Measurements from ENCODE around the gene CALML6. TPM values are rescaled to one million over a fixed set of nuclear protein-coding genes. Genes with fewer than 3 reads are reported as not detected.

CALML6 gene
- total RNA-seq, 2 experiments from 2014 or later: 0.47 to 0.69 TPM

DNA sequence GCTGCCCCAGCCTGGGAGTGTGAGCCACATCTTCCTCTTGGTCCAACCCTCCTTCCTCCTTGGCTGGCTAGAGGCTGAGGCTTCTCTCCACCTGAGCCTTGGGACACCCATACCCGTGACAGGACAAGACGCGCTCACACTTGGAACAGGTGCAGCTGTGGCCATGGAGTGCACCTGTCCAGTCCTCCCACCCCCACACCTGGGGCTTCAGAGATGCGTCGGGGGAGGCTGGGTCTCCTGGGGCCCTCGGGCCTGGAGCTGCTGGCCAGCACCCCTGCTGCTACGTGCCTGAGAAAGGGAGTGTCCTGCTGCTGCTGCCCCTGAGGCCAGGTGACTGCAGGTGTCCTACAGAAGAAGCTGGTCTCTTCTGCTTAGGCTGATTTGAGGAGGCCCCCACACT, 41.0 kb downstream of the CALML6 start:
- Mint-ChIP-seq H3K36me3 (ENCODE audit: low read depth) (no peaks in the 10 kb centered on the region), H3K27ac (no peak overlapping the region), H3K27me3 (peaks cover 33% of the 10 kb centered on the region), H3K9me3 (peaks cover under 1% of the 10 kb centered on the region), H3K4me1 (ENCODE audit: low read depth) (no peaks in the 10 kb centered on the region), H3K4me3 (no peak overlapping the region)
- TF ChIP-seq, protein P1, sequence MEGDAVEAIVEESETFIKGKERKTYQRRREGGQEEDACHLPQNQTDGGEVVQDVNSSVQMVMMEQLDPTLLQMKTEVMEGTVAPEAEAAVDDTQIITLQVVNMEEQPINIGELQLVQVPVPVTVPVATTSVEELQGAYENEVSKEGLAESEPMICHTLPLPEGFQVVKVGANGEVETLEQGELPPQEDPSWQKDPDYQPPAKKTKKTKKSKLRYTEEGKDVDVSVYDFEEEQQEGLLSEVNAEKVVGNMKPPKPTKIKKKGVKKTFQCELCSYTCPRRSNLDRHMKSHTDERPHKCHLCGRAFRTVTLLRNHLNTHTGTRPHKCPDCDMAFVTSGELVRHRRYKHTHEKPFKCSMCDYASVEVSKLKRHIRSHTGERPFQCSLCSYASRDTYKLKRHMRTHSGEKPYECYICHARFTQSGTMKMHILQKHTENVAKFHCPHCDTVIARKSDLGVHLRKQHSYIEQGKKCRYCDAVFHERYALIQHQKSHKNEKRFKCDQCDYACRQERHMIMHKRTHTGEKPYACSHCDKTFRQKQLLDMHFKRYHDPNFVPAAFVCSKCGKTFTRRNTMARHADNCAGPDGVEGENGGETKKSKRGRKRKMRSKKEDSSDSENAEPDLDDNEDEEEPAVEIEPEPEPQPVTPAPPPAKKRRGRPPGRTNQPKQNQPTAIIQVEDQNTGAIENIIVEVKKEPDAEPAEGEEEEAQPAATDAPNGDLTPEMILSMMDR (IDR thresholded peaks at IDR 0.05): no peak
- peaks cover 14 to 15% of the 10 kb centered on the region in 2 experiments for H3K27me3 ChIP-seq (ENCODE audit: control insufficient read depth in 1 of 2, insufficient read depth in 2 of 2, low read length in 2 of 2)
- ChIA-PET POLR2A (no interaction called here), CTCF (no interaction called here)
- intact Hi-C loops (cut with DNase I, micrococcal nuclease): no loop called here
- peaks cover 7% of the 10 kb centered on the region for H3K4me1 ChIP-seq (ENCODE audit: insufficient read depth, low read length)
- peaks cover 0 to 17% of the 10 kb centered on the region in 2 experiments for H3K9me3 ChIP-seq (ENCODE audit: control insufficient read depth in 1 of 2, insufficient read depth in 1 of 2, low read length in 2 of 2)
- H3K36me3 ChIP-seq (ENCODE audit: insufficient read depth, low read length): no peaks in the 10 kb centered on the region
- H3K27ac ChIP-seq (ENCODE audit: low read depth in 1 of 2, low read length in 2 of 2): no peak overlapping the region
- no peak for ATAC-seq (ENCODE audit: poor library complexity)
- no peak overlapping the region for H3K4me3 ChIP-seq (ENCODE audit: low read length)
- no peak for DNase-seq

DNA sequence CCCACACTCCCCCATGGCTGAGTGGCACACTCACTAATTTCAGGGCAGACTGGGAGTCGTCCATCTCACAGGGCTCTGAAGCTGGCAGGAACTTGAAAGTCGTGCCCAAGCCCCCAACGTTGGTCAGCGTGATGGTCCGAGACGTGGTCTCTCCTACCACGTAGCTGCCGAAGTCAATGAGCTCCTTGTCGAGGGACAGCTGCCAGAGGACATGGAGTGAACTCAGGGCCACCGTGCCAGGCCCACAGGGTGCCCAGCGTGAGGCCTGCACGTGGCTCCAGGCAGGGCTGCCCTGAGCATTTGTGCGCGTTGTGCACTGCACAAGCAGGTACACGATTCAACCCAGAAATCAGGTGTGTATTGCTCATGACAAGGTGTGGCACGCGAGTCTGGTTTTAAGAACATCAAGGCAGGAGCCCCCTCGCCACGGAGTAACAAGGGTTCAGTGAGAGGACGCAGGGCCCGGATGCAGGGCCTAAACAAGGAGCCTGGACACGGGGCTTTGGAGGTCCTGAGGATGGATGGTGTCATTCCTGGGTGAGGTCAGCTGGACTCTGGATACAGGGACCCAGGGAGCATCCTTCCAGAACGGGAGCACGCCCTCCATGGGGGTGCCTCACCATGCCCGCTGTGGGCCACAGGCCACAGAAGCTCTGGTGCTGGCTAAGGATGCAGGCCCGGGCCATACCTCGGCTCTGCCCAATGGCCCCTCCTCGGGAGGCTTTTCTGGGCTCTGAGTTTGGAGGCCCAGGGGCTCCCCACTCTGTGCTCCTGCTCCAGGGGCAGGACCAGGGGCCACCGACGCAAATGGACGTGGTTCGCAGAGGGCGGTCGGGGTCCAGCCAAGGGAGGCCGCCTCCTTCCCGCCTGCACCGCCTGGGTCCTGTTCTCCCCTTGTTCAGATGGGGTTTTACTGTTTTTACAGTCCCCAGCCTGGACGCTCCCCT, 41.8 kb downstream of the CALML6 start:
- no peak overlapping the region for H3K4me3 Mint-ChIP-seq
- H3K36me3 ChIP-seq (ENCODE audit: insufficient read depth, low read length): no peaks in the 10 kb centered on the region
- H3K9me3 ChIP-seq (ENCODE audit: control insufficient read depth in 1 of 2, insufficient read depth in 1 of 2, low read length in 2 of 2): peaks cover 0 to 17% of the 10 kb centered on the region in 2 experiments
- ChIA-PET POLR2A (no interaction called here), CTCF (no interaction called here)
- intact Hi-C loops (cut with DNase I, micrococcal nuclease): no loop called here
- peaks cover 15 to 16% of the 10 kb centered on the region in 2 experiments for H3K27me3 ChIP-seq (ENCODE audit: control insufficient read depth in 1 of 2, insufficient read depth in 2 of 2, low read length in 2 of 2)
- ATAC-seq (ENCODE audit: poor library complexity) (no peak), DNase-seq (no peak)
- H3K27ac ChIP-seq (ENCODE audit: low read depth in 1 of 2, low read length in 2 of 2): no peak overlapping the region
- H3K4me1 ChIP-seq (ENCODE audit: insufficient read depth, low read length): peaks cover 7% of the 10 kb centered on the region
- H3K36me3 Mint-ChIP-seq (ENCODE audit: low read depth): no peaks in the 10 kb centered on the region
- TF ChIP-seq, protein P1 (IDR thresholded peaks at IDR 0.05): no peak
- H3K4me1 Mint-ChIP-seq (ENCODE audit: low read depth): no peaks in the 10 kb centered on the region
- H3K27me3 Mint-ChIP-seq: peaks cover 33% of the 10 kb centered on the region
- H3K4me3 ChIP-seq (ENCODE audit: low read length): no peak overlapping the region
- H3K27ac Mint-ChIP-seq: no peak overlapping the region
- no peaks in the 10 kb centered on the region for H3K9me3 Mint-ChIP-seq

DNA sequence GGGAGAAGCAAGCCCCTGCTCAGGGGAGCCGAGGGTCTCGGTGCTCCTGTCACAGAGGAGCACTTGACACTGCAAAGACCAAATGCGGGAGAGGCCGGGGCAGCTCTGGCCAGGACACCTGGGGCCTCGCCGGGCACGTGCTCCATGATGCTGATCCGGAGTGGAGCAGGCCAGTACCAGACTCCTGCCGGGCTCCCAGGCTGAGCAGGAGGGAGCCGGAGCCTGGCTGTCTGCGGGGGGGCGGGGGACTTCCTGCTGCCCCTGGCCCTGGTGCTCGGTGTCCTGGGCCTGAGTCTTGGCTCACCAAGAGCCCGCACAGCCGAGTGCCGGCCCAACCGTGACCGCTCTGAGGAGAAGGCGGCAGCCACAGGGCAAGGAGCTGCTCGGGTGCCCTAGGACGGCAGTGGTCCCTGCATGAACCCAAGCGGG, 42.5 kb downstream of the CALML6 start:
- no peak for DNase-seq
- Histone ChIP-seq H3K4me1 (ENCODE audit: insufficient read depth, low read length) (peaks cover 7% of the 10 kb centered on the region), H3K27ac (ENCODE audit: low read depth in 1 of 2, low read length in 2 of 2) (no peak overlapping the region), H3K36me3 (ENCODE audit: insufficient read depth, low read length) (no peaks in the 10 kb centered on the region), H3K27me3 (ENCODE audit: control insufficient read depth in 1 of 2, insufficient read depth in 2 of 2, low read length in 2 of 2) (peaks cover 15 to 16% of the 10 kb centered on the region in 2 experiments), H3K4me3 (ENCODE audit: low read length) (no peak overlapping the region), H3K9me3 (ENCODE audit: control insufficient read depth in 1 of 2, insufficient read depth in 1 of 2, low read length in 2 of 2) (peaks cover 0 to 17% of the 10 kb centered on the region in 2 experiments)
- Mint-ChIP-seq H3K4me3 (no peak overlapping the region), H3K9me3 (no peaks in the 10 kb centered on the region), H3K27me3 (peaks cover 33% of the 10 kb centered on the region), H3K27ac (no peak overlapping the region), H3K36me3 (ENCODE audit: low read depth) (no peaks in the 10 kb centered on the region), H3K4me1 (ENCODE audit: low read depth) (no peaks in the 10 kb centered on the region)
- POLR2A ChIA-PET: no interaction called here
- ATAC-seq (ENCODE audit: poor library complexity): no peak
- CTCF ChIA-PET: no interaction called here
- intact Hi-C loops (cut with DNase I, micrococcal nuclease): no loop called here
- TF ChIP-seq, protein P1 (IDR thresholded peaks at IDR 0.05): no peak

Measured in CD4-positive, alpha-beta T cell (primary cell).